A549 (cell line): ENCODE results near the gene MGMT.

ENCODE experiments used
- CHD4 ChIP-seq: fragments of 200-600 bp; sonication (generic); IDR thresholded peaks from 2 replicates; pipeline ENCODE4 v1.6.1; 2016; ENCODE audit warnings: antibody characterized with exemption, mild to moderate bottlenecking, borderline replicate concordance
- POLR2AphosphoS2 ChIP-seq: conservative IDR thresholded peaks from 2 replicates; pipeline ENCODE4 v1.6.1; 2012; ENCODE audit warnings: low read length, improper control_type of control experiment, inconsistent platforms
- SMC3 ChIP-seq: fragments of >200 bp; sonication (Bioruptor Twin); formaldehyde crosslinking; IDR thresholded peaks from 3 replicates; pipeline ENCODE4 v1.6.1; 2018; ENCODE audit warnings: inconsistent platforms
- TF ChIP-seq, protein P1 (sequence below): fragments of >200 bp; sonication (Bioruptor Twin); formaldehyde crosslinking; IDR thresholded peaks from 3 replicates; pipeline ENCODE4 v1.5.1; 2016

DNA sequence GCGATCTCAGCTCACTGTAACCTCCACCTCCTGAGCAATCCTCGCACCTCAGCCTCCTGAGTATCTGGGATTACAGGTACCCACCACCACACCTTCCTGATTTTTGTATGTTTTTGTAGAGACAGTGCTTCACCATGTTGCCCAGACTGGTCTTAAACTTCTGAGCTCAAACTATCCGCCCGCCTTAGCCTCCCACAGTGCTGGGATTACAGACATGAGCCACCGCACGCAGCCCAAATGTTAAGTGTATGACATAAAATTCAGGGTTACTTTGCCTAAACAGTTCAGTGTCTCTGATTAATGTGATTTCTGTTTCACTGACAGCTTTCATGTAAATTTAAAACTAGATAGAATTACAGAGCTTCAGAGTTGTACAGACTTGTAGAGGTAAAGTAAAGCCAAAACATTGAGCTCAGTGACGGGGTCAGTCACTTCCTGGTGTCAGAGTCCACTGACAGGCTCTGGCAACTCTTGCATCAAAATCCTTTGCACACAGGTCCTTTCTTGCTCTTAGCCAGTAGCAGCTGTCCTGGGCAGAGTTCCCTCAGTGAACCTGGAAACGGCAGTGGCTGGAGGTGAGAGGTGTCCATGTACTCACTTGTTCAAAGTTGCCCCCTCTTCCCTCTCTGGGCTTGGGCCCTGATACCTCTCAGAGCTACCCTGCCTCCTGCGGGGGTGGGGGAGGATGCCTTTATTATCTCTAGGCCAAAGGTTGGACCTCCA, 33.7 kb downstream of the MGMT start:
- TF ChIP-seq, protein P1, sequence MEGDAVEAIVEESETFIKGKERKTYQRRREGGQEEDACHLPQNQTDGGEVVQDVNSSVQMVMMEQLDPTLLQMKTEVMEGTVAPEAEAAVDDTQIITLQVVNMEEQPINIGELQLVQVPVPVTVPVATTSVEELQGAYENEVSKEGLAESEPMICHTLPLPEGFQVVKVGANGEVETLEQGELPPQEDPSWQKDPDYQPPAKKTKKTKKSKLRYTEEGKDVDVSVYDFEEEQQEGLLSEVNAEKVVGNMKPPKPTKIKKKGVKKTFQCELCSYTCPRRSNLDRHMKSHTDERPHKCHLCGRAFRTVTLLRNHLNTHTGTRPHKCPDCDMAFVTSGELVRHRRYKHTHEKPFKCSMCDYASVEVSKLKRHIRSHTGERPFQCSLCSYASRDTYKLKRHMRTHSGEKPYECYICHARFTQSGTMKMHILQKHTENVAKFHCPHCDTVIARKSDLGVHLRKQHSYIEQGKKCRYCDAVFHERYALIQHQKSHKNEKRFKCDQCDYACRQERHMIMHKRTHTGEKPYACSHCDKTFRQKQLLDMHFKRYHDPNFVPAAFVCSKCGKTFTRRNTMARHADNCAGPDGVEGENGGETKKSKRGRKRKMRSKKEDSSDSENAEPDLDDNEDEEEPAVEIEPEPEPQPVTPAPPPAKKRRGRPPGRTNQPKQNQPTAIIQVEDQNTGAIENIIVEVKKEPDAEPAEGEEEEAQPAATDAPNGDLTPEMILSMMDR = no peak
- TF ChIP-seq POLR2AphosphoS2 (no peak), CHD4 (no peak), SMC3 (no peak)
